ENCODE measurements around the gene LYZ. TPM values are rescaled to one million over a fixed set of nuclear protein-coding genes. Genes with fewer than 3 reads are reported as not detected.

Gene LYZ
- total and polyA plus RNA-seq, 9 of the 15 experiments (the other 6 are each of a cell fraction or from before 2014, with no cell fraction given), result 27.2 to 96.3 (median 42.1) TPM

- H4K20me1 ChIP-seq (replicated peaks; ENCODE audit: control insufficient read depth, insufficient read depth, low read length), result no peaks in the 10 kb centered on the region
- POLR2A ChIA-PET, result no interaction called here
- H3K4me3 ChIP-seq, result no peak overlapping the region
- H3K27ac ChIP-seq (ENCODE audit: extremely low read depth, low read depth, low read length), result peak overlapping the region; percentile 55; the same call in 1 of the 3 replicates
- TF ChIP-seq RCOR1 (IDR thresholded peaks at IDR 0.05; ENCODE audit: borderline replicate concordance in 1 of 2, low read depth in 2 of 2, low read length in 2 of 2), result no peak
- no peak for TF ChIP-seq FOXK1 (CRISPR knock-in tag; IDR thresholded peaks at IDR 0.05; ENCODE audit: borderline replicate concordance)
- 0 out of 2 replicates have a peak, but pooled peaks have one; percentile 5 for TF ChIP-seq RFX1 (IDR thresholded peaks at IDR 0.05)
- no peak for TF ChIP-seq SREBF1 (IDR thresholded peaks at IDR 0.05; ENCODE audit: borderline replicate concordance, low read depth, low read length)
- intact Hi-C loops (cut with micrococcal nuclease), result no loop called here
- no peaks in the 10 kb centered on the region for H3K36me3 ChIP-seq (ENCODE audit: control insufficient read depth, insufficient read depth, low read length)
- H2AFZ ChIP-seq (ENCODE audit: low read depth, low read length), result peak overlapping the region; percentile 89
- ATAC-seq, result no peak
- H3K79me2 ChIP-seq (ENCODE audit: control insufficient read depth, insufficient read depth, low read length), result no peaks in the 10 kb centered on the region
- no peaks in the 10 kb centered on the region for H3K9me3 ChIP-seq (replicated peaks; ENCODE audit: control insufficient read depth, insufficient read depth, low read depth, low read length)
- no TSS peak for BruUV-seq (replicated peaks)
- DNase-seq (ENCODE audit: extremely low read depth in 1 of 4, low spot score in 3 of 4), result no peak
- no peaks in the 10 kb centered on the region for H3K9me1 ChIP-seq (ENCODE audit: control insufficient read depth, insufficient read depth, low read length)
- no peaks in the 10 kb centered on the region for H3K27me3 ChIP-seq (ENCODE audit: control insufficient read depth in 2 of 2, insufficient read depth in 2 of 2, low read length in 2 of 2)
- H3K4me2 ChIP-seq (ENCODE audit: insufficient read depth, low read length), result no peak overlapping the region; the same call in 1 of the 2 replicates
- CTCF ChIA-PET (ENCODE audit: low intra/inter-chr PET ratio), result no interaction called here
- peaks cover 0 to 26% of the 10 kb centered on the region in 2 experiments for H3K4me1 ChIP-seq (replicated peaks in 1 of 2; ENCODE audit: control insufficient read depth in 2 of 2, insufficient read depth in 2 of 2, low read length in 2 of 2)
- peak; percentile 11 for FAIRE-seq
- 44% methylated on average over 3 of the region's 3 CpGs for WGBS (ENCODE audit: insufficient coverage, low coverage, missing lambda C conversion rate)
- in situ Hi-C loops (cut with MboI), result no loop called here
- H3K9ac ChIP-seq (ENCODE audit: insufficient read depth in 1 of 2, low read depth in 2 of 2, low read length in 2 of 2), result peak overlapping the region in 1 of 2 experiments; percentile 49; a peak in 1 of 4 replicates
Observed at GRCh38 chr12:69328426-69328825, 19.8 kb upstream of the LYZ start.

DNA sequence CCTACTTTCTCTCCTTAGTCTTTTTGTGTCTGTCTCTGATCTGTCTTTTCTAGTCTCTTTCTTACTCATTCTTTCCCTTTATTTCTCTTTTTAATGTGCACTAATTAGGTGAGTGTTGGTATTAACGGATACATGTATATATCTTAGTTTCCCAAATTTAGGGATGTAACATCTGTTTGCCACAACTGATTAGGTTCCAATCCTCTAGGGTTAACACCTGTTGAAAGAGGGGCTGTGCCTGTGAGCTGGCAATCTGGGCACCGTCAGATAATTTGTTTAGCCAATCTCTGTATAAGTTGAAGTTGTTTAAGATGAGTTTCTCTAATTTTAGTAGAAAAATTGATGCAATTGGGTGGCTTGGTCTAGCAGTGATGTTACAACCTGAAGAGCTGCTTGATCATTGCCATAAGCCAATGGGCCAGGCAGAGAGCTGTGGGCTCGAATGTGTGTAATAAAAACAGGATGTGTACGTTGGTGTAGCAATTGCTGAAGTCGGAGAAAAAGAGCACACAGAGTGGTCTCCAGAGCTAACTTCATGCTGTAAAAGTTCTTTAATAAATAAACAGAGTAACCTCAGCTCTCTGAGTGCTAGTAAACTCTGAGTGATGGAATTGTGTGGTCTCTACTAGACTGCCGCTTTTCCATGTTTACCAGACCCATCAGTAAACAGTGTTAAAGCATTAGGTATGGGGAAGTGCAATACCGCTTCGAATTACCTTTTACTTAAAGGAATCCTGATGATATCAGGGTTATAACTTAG lies 18.3 kb upstream of the LYZ start:
- WGBS (ENCODE audit: insufficient coverage, low coverage, missing lambda C conversion rate), result 36% methylated on average over 8 of the region's 8 CpGs
- Histone ChIP-seq H3K4me1 (replicated peaks in 1 of 2; ENCODE audit: control insufficient read depth in 2 of 2, insufficient read depth in 2 of 2, low read length in 2 of 2) (peaks cover 0 to 18% of the 10 kb centered on the region in 2 experiments), H3K4me3 (no peak overlapping the region; the same call in 1 of the 2 replicates), H3K27me3 (ENCODE audit: control insufficient read depth in 2 of 2, insufficient read depth in 2 of 2, low read length in 2 of 2) (no peaks in the 10 kb centered on the region), H3K9me3 (replicated peaks; ENCODE audit: control insufficient read depth, insufficient read depth, low read depth, low read length) (no peaks in the 10 kb centered on the region), H2AFZ (ENCODE audit: low read depth, low read length) (peak overlapping the region; percentile 89), H3K9me1 (ENCODE audit: control insufficient read depth, insufficient read depth, low read length) (no peaks in the 10 kb centered on the region), H3K36me3 (ENCODE audit: control insufficient read depth, insufficient read depth, low read length) (no peaks in the 10 kb centered on the region), H3K27ac (ENCODE audit: extremely low read depth, low read depth, low read length) (peak overlapping the region; percentile 52; the same call in 2 of the 3 replicates), H3K79me2 (ENCODE audit: control insufficient read depth, insufficient read depth, low read length) (no peaks in the 10 kb centered on the region), H3K9ac (ENCODE audit: insufficient read depth in 1 of 2, low read depth in 2 of 2, low read length in 2 of 2) (peak overlapping the region in 1 of 2 experiments; percentile 62; a peak in 1 of 4 replicates), H3K4me2 (ENCODE audit: insufficient read depth, low read length) (peak overlapping the region; percentile 77), H4K20me1 (replicated peaks; ENCODE audit: control insufficient read depth, insufficient read depth, low read length) (no peaks in the 10 kb centered on the region)
- no peak for DNase-seq (ENCODE audit: extremely low read depth in 1 of 4, low spot score in 3 of 4)
- intact Hi-C loops (cut with micrococcal nuclease), result no loop called here
- in situ Hi-C loops (cut with MboI), result no loop called here
- no peak for FAIRE-seq
- no TSS peak for BruUV-seq (replicated peaks)
- ChIA-PET POLR2A (interaction anchor here (0.6 to 1.8 kb wide), 5 partner anchors 9 to 22 kb away, joined by 3 to 12 read pairs (median 3); no protein-coding TSS in a partner anchor), CTCF (ENCODE audit: low intra/inter-chr PET ratio) (no interaction called here)
- peak; percentile 34 for ATAC-seq
- TF ChIP-seq AFF4 (CRISPR knock-in tag; IDR thresholded peaks at IDR 0.05), result 0 out of 2 replicates have a peak, but pooled peaks have one; percentile 31
- peak; percentile 43 to 56; a peak in 2 of 4 replicates for TF ChIP-seq FOXK2 (conservative IDR thresholded peaks at IDR 0.05 in 1 of 2, IDR thresholded peaks at IDR 0.05 in 1 of 2; ENCODE audit: low read depth in 2 of 2)
- peak; percentile 42; the same call in 1 of the 2 replicates for TF ChIP-seq SPI1 (IDR thresholded peaks at IDR 0.05; ENCODE audit: borderline replicate concordance, low read depth, low read length)
- TF ChIP-seq ARID1B (IDR thresholded peaks at IDR 0.05), result 0 out of 2 replicates have a peak, but pooled peaks have one; percentile 34
- TF ChIP-seq, protein P1, sequence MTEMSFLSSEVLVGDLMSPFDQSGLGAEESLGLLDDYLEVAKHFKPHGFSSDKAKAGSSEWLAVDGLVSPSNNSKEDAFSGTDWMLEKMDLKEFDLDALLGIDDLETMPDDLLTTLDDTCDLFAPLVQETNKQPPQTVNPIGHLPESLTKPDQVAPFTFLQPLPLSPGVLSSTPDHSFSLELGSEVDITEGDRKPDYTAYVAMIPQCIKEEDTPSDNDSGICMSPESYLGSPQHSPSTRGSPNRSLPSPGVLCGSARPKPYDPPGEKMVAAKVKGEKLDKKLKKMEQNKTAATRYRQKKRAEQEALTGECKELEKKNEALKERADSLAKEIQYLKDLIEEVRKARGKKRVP (CRISPR knock-in tag; IDR thresholded peaks at IDR 0.05), result no peak
